Activated T-helper 9 cell treated with anti-CD3 and anti-CD28 coated beads, Interleukin-2, amount 50 U/mL, for 16 hours (primary cell): ENCODE measurements around the gene SH3RF1.

Experiments
- DNase-seq: peaks from one replicate; pipeline ENCODE4 v3.0.0-alpha.2; 2020; ENCODE audit warnings: low read depth

Gene SH3RF1

GRCh38 chr4:169063441-169063840, 207.3 kb downstream of the SH3RF1 start:
- no peak for DNase-seq

- no peak for DNase-seq
These were observed 207.9 kb downstream of the SH3RF1 start for GRCh38 chr4:169062897-169063244.

GRCh38 chr4:169061386-169061785, 209.4 kb downstream of the SH3RF1 start:
- no peak for DNase-seq

GRCh38 chr4:169060391-169061091, 210.2 kb downstream of the SH3RF1 start:
- no peak for DNase-seq

GRCh38 chr4:169059306-169060211, 211.2 kb downstream of the SH3RF1 start:
- no peak for DNase-seq

GRCh38 chr4:169058312-169058711, 212.4 kb downstream of the SH3RF1 start:
- no peak for DNase-seq

- DNase-seq, result no peak
These were observed 215.9 kb downstream of the SH3RF1 start for GRCh38 chr4:169054879-169055278.

- DNase-seq, result no peak
These were observed 218.2 kb downstream of the SH3RF1 start for GRCh38 chr4:169052594-169052945.

- DNase-seq, result no peak
These were observed 218.8 kb downstream of the SH3RF1 start for GRCh38 chr4:169051761-169052593.

- no peak for DNase-seq
These were observed 219.6 kb downstream of the SH3RF1 start for GRCh38 chr4:169050881-169051760.

GRCh38 chr4:169050284-169050683, 220.5 kb downstream of the SH3RF1 start:
- no peak for DNase-seq

- DNase-seq, result no peak
These were observed 221.8 kb downstream of the SH3RF1 start for GRCh38 chr4:169048868-169049414.

- DNase-seq, result no peak
These were observed 222.8 kb downstream of the SH3RF1 start for GRCh38 chr4:169047956-169048355.

- no peak for DNase-seq
These were observed 224.7 kb downstream of the SH3RF1 start for GRCh38 chr4:169045862-169046584.

GRCh38 chr4:169044714-169045447, 225.9 kb downstream of the SH3RF1 start:
- no peak for DNase-seq
